Testis (tissue), 2 donors: Measurements from ENCODE around the gene CRLF2.

Experiments used
- CTCF ChIP-seq, 3 experiments: fragments of 450-650 bp in 2 of 3; fragments of 200-600 bp in 1 of 3; sonication (generic) in 1 of 3; IDR thresholded peaks; one replicate each; pipeline ENCODE4 v1.5.1; 2016 to 2019; ENCODE audit warnings: antibody characterized with exemption in 3 of 3, mild to moderate bottlenecking in 2 of 3, moderate library complexity in 1 of 3
- POLR2A ChIP-seq: fragments of 450-650 bp; IDR thresholded peaks from one replicate; pipeline ENCODE4 v1.6.1; 2017; ENCODE audit warnings: antibody characterized with exemption, mild to moderate bottlenecking, moderate library complexity

DNA sequence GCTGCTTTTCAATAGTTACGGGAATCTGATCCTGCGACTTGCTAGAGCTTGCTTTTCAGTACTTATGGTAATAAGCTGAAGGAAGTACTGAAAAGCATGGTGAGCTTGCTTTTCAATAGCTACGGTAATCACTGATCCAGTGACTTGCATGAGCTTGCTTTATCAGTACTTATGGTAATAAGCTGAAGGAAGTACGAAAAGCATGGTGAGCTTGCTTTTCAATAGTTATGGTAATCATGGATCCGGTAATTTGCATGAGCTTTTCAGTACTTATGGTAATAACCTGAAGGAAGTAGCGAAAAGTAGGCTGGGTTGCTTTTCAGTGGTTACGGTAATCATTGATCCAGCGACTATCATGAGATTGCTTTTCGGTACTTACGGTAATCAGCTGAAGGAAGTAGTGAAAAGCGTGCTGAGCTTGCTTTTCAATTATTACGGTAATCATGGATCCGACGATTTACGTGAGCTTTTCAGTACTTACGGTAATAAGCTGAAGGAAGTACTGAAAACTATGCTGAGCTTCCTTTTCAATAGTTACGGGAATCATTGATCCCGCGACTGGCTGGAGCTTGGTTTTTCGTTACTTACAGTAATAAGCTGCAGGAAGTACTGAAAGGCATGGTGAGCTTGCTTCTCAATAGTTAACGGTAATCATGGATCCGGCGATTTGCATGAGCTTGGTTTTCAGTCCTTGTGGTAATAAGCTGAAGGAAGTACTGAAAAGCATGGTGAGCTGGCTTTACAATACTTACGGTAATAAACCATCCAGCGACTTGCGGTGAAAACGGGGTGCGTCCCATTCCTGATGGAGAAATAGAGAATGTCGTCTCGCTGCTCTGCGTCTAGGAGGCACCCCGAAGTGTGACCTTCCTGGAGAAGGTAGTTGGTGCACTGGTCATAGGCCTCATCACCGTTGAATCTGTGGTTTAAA is 6.5 kb downstream of the CRLF2 start:
- TF ChIP-seq POLR2A (no peak), CTCF (IDR thresholded peaks at IDR 0.05) (no peak)
